Keratinocyte (primary cell): ENCODE data around the gene CSNK1D. TPM values are rescaled to one million over a fixed set of nuclear protein-coding genes. Genes with fewer than 3 reads are reported as not detected.

Source experiments
- DNase-seq: peaks from one replicate; pipeline ENCODE4 v3.0.0-alpha.2; 2011; ENCODE audit warnings: low read depth, missing footprints, low spot score
- FAIRE-seq: peaks from 2 replicates; lab custom pipeline; 2011; peaks lifted over from hg19 to GRCh38; lab: Jason Lieb, UNC
- H2AFZ ChIP-seq: 2 replicates; pipeline ENCODE4 v1.6.0; 2012; ENCODE audit warnings: low read length, control low read depth, inconsistent platforms; ENCODE audit not compliant: control insufficient read depth
- H3K27ac ChIP-seq: 2 replicates; pipeline ENCODE4 v1.5.1; 2011; ENCODE audit warnings: low read length; ENCODE audit not compliant: control insufficient read depth, insufficient read depth
- H3K27me3 ChIP-seq: 3 replicates; pipeline ENCODE4 v1.6.0; 2011; ENCODE audit warnings: low read length; ENCODE audit not compliant: control insufficient read depth, insufficient read depth; ENCODE audit errors: extremely low read depth
- H3K36me3 ChIP-seq, 2 experiments: 2 replicates in 1 of 2; 3 replicates in 1 of 2; pipeline ENCODE4 v1.5.1; 2011; ENCODE audit warnings: low read length in 2 of 2, mild to moderate bottlenecking in 1 of 2; ENCODE audit not compliant: control insufficient read depth in 2 of 2, insufficient read depth in 2 of 2; ENCODE audit errors: extremely low read depth in 1 of 2
- H3K4me1 ChIP-seq: 3 replicates; pipeline ENCODE4 v1.5.1; 2011; ENCODE audit warnings: low read length; ENCODE audit not compliant: control insufficient read depth, insufficient read depth; ENCODE audit errors: extremely low read depth
- H3K4me2 ChIP-seq: 3 replicates; pipeline ENCODE4 v1.6.0; 2011; ENCODE audit warnings: low read depth, low read length; ENCODE audit not compliant: control insufficient read depth, insufficient read depth; ENCODE audit errors: extremely low read depth
- H3K4me3 ChIP-seq, 3 experiments: fragments of 200-600 bp in 1 of 3; sonication (generic) in 1 of 3; 2 replicates in 2 of 3; 3 replicates in 1 of 3; pipeline ENCODE4 v1.5.1; 2011 to 2016; ENCODE audit warnings: low read length in 3 of 3, mild to moderate bottlenecking in 3 of 3, control low read depth in 2 of 3, inconsistent platforms in 1 of 3, low read depth in 1 of 3, mixed read lengths in 1 of 3, mixed run types in 1 of 3, moderate library complexity in 1 of 3; ENCODE audit not compliant: control insufficient read depth in 2 of 3, insufficient read depth in 2 of 3; ENCODE audit errors: extremely low read depth in 1 of 3
- H3K79me2 ChIP-seq: 2 replicates; pipeline ENCODE4 v1.6.0; 2012; ENCODE audit warnings: low read length; ENCODE audit not compliant: control insufficient read depth, insufficient read depth
- H3K9ac ChIP-seq: 3 replicates; pipeline ENCODE4 v1.6.0; 2011; ENCODE audit warnings: low read length; ENCODE audit not compliant: control insufficient read depth, insufficient read depth; ENCODE audit errors: extremely low read depth
- H3K9me1 ChIP-seq: 3 replicates; pipeline ENCODE4 v1.6.0; 2011; ENCODE audit warnings: low read length; ENCODE audit not compliant: control insufficient read depth, insufficient read depth; ENCODE audit errors: extremely low read depth
- H3K9me3 ChIP-seq: 2 replicates; pipeline ENCODE4 v1.5.1; 2012; ENCODE audit warnings: low read depth, low read length; ENCODE audit not compliant: control insufficient read depth
- H4K20me1 ChIP-seq: 3 replicates; pipeline ENCODE4 v1.6.0; 2011; ENCODE audit warnings: low read length; ENCODE audit not compliant: control insufficient read depth, insufficient read depth; ENCODE audit errors: extremely low read depth
- CTCF ChIP-seq, 3 experiments: IDR thresholded peaks in 1 of 3; conservative IDR thresholded peaks in 1 of 3; optimal IDR thresholded peaks in 1 of 3; 2 replicates in 2 of 3; 3 replicates in 1 of 3; pipeline versions ENCODE3 to v1.5.1; 2011; ENCODE audit warnings: low read length in 3 of 3, mild to moderate bottlenecking in 3 of 3, moderate library complexity in 2 of 3, control low read depth in 1 of 3, inconsistent platforms in 1 of 3; ENCODE audit not compliant: insufficient read depth in 2 of 3; ENCODE audit errors: extremely low read depth in 1 of 3
- EZH2 ChIP-seq: IDR thresholded peaks from one replicate; pipeline ENCODE4 v1.6.1; 2012; ENCODE audit warnings: inconsistent platforms, mild to moderate bottlenecking, low read length, moderate library complexity
- dilution Hi-C: fragments of 300-500 bp; cut with MboI; formaldehyde crosslinking; loops from one replicate; pipeline ENCODE4 v1.7.0; 2020; ENCODE audit warnings: low sequenced_read_pairs; ENCODE audit not compliant: extremely low pct_ligation_motif_present
- polyA plus RNA-seq, 5 experiments: library from polyadenylated mRNA; depleted of rRNA in 3 of 5; stranded (reverse) in 3 of 5; stranded (forward) in 1 of 5; unstranded in 1 of 5; fragments of >200 nt; gene quantifications; 1 replicate in 1 of 5; 2 replicates in 3 of 5; 3 replicates in 1 of 5; pipeline versions ENCODE4 v1.2.1 to v1.2.3, GENCODE V29; 2011 to 2012; ENCODE audit warnings: missing spikeins in 2 of 5, low read depth in 1 of 5, low replicate concordance in 1 of 5

Gene CSNK1D
- polyA plus RNA-seq, 1 donor (not counting 4 experiments of a cell fraction or from before 2014, with no cell fraction given), result 86.0 TPM

- Histone ChIP-seq H4K20me1 (no peaks in the 10 kb centered on the region), H3K27me3 (no peaks in the 10 kb centered on the region), H3K9me1 (no peaks in the 10 kb centered on the region), H3K9ac (no peak overlapping the region), H3K9me3 (no peaks in the 10 kb centered on the region), H3K4me2 (peak overlapping the region; percentile 22), H3K4me1 (peaks cover 39% of the 10 kb centered on the region), H3K4me3 (no peak overlapping the region), H3K27ac (no peak overlapping the region), H3K79me2 (no peaks in the 10 kb centered on the region), H3K36me3 (peaks cover 11 to 19% of the 10 kb centered on the region in 2 experiments), H2AFZ (no peak overlapping the region)
- TF ChIP-seq CTCF (optimal IDR thresholded peaks at IDR 0.05 in 1 of 3, IDR thresholded peaks at IDR 0.05 in 1 of 3, conservative IDR thresholded peaks at IDR 0.05 in 1 of 3; ENCODE audit: extremely low read depth in 1 of 3, insufficient read depth in 2 of 3, low read length in 3 of 3), result peak; percentile 76 to 94 (median 84)
- no peak for TF ChIP-seq EZH2
- DNase-seq (no peak), FAIRE-seq (no peak)
- dilution Hi-C loops, result no loop called here
These were observed 37.1 kb downstream of the CSNK1D start for GRCh38 chr17:82236142-82236971.

DNA sequence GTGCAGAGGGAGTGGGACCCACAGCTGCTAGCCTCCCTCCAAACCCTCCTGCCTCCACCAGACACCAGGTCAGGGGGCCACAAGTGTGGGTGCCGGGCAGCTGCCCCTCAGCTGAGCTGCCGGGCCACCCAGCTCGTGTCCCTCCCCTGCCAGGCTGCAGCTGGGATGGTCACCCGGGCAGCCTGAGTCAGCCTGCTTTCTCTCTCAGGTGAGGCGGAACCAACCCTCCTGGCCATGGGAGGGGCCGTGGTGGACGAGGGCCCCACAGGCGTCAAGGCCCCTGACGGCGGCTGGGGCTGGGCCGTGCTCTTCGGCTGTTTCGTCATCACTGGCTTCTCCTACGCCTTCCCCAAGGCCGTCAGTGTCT is 37.7 kb downstream of the CSNK1D start:
- Histone ChIP-seq H3K79me2 (no peaks in the 10 kb centered on the region), H3K9me3 (no peaks in the 10 kb centered on the region), H3K9me1 (no peaks in the 10 kb centered on the region), H3K9ac (no peak overlapping the region), H3K4me1 (peaks cover 34% of the 10 kb centered on the region), H3K27ac (no peak overlapping the region), H4K20me1 (no peaks in the 10 kb centered on the region), H3K4me2 (no peak overlapping the region), H3K4me3 (no peak overlapping the region), H3K36me3 (peaks cover 11 to 18% of the 10 kb centered on the region in 2 experiments), H2AFZ (no peak overlapping the region), H3K27me3 (no peaks in the 10 kb centered on the region)
- TF ChIP-seq CTCF (optimal IDR thresholded peaks at IDR 0.05 in 1 of 3, IDR thresholded peaks at IDR 0.05 in 1 of 3, conservative IDR thresholded peaks at IDR 0.05 in 1 of 3; ENCODE audit: extremely low read depth in 1 of 3, insufficient read depth in 2 of 3, low read length in 3 of 3), result no peak
- TF ChIP-seq EZH2, result no peak
- no peak for DNase-seq
- dilution Hi-C loops, result no loop called here
- no peak for FAIRE-seq
